Measurements from ENCODE around the gene RRP12.
"Not testable (repeated sequence)": the region's sequence is repeated elsewhere in the genome, so short reads cannot be mapped to it uniquely, and the experiment has no call there.

RRP12 gene

GRCh38 chr10:97407211-97407951, 6.2 kb upstream of the RRP12 start:
- Histone ChIP-seq H3K4me1 (ENCODE audit: control insufficient read depth, insufficient read depth, low read length) (no peaks in the 10 kb centered on the region; the same call in 1 of the 2 replicates), H3K27ac (ENCODE audit: low read depth, low read length) (no peak overlapping the region), H3K9ac (ENCODE audit: low read length) (no peak overlapping the region), H3K9me3 (ENCODE audit: control insufficient read depth, insufficient read depth, low read depth, low read length) (no peaks in the 10 kb centered on the region), H3K36me3 (ENCODE audit: control insufficient read depth, insufficient read depth, low read length) (no peaks in the 10 kb centered on the region), H3K27me3 (ENCODE audit: control insufficient read depth, insufficient read depth, low read length) (no peaks in the 10 kb centered on the region), H3K4me3 (ENCODE audit: low read depth, low read length) (peak overlapping the region; percentile 61)

- H3K27ac ChIP-seq (ENCODE audit: low read depth, low read length); H3K36me3 ChIP-seq (ENCODE audit: control insufficient read depth, insufficient read depth, low read length); H3K27me3 ChIP-seq (ENCODE audit: control insufficient read depth, insufficient read depth, low read length); H3K9me3 ChIP-seq (ENCODE audit: control insufficient read depth, insufficient read depth, low read depth, low read length); H3K9ac ChIP-seq (ENCODE audit: low read length); H3K4me1 ChIP-seq (ENCODE audit: control insufficient read depth, insufficient read depth, low read length); H3K4me3 ChIP-seq (ENCODE audit: low read depth, low read length): not testable (repeated sequence)
These were observed 5.3 kb upstream of the RRP12 start for GRCh38 chr10:97406483-97406882.

GRCh38 chr10:97406064-97406463, 4.9 kb upstream of the RRP12 start:
- Histone ChIP-seq H3K9ac (ENCODE audit: low read length) (no peak overlapping the region), H3K4me3 (ENCODE audit: low read depth, low read length) (no peak overlapping the region), H3K4me1 (ENCODE audit: control insufficient read depth, insufficient read depth, low read length) (no peaks in the 10 kb centered on the region; the same call in 1 of the 2 replicates)

GRCh38 chr10:97404044-97404443, 2.9 kb upstream of the RRP12 start:
- Histone ChIP-seq H3K4me1 (ENCODE audit: control insufficient read depth, insufficient read depth, low read length) (peaks cover 6% of the 10 kb centered on the region; the same call in 1 of the 2 replicates), H3K27me3 (ENCODE audit: control insufficient read depth, insufficient read depth, low read length) (no peaks in the 10 kb centered on the region), H3K27ac (ENCODE audit: low read depth, low read length) (no peak overlapping the region), H3K4me3 (ENCODE audit: low read depth, low read length) (no peak overlapping the region), H3K9me3 (ENCODE audit: control insufficient read depth, insufficient read depth, low read depth, low read length) (no peaks in the 10 kb centered on the region), H3K9ac (ENCODE audit: low read length) (no peak overlapping the region), H3K36me3 (ENCODE audit: control insufficient read depth, insufficient read depth, low read length) (peaks cover 2% of the 10 kb centered on the region; the same call in 1 of the 2 replicates)

More at GRCh38 chr10:97406064-97406463, 4.9 kb upstream of the RRP12 start:
- no peaks in the 10 kb centered on the region for H3K36me3 ChIP-seq (ENCODE audit: control insufficient read depth, insufficient read depth, low read length)
- no peaks in the 10 kb centered on the region for H3K27me3 ChIP-seq (ENCODE audit: control insufficient read depth, insufficient read depth, low read length)
- no peaks in the 10 kb centered on the region for H3K9me3 ChIP-seq (ENCODE audit: control insufficient read depth, insufficient read depth, low read depth, low read length)
- no peak overlapping the region for H3K27ac ChIP-seq (ENCODE audit: low read depth, low read length)

- H3K9ac ChIP-seq (ENCODE audit: low read length): no peak overlapping the region
- peak overlapping the region; percentile 74 for H3K4me3 ChIP-seq (ENCODE audit: low read depth, low read length)
- peaks cover 6% of the 10 kb centered on the region; the same call in 1 of the 2 replicates for H3K4me1 ChIP-seq (ENCODE audit: control insufficient read depth, insufficient read depth, low read length)
- H3K36me3 ChIP-seq (ENCODE audit: control insufficient read depth, insufficient read depth, low read length): peaks cover 11% of the 10 kb centered on the region
- no peaks in the 10 kb centered on the region for H3K9me3 ChIP-seq (ENCODE audit: control insufficient read depth, insufficient read depth, low read depth, low read length)
- H3K27ac ChIP-seq (ENCODE audit: low read depth, low read length): no peak overlapping the region
- no peaks in the 10 kb centered on the region for H3K27me3 ChIP-seq (ENCODE audit: control insufficient read depth, insufficient read depth, low read length)
These were observed 347 bp upstream of the RRP12 start for GRCh38 chr10:97401455-97401919.

GRCh38 chr10:97399843-97400545, 1.1 kb downstream of the RRP12 start:
- Histone ChIP-seq H3K36me3 (ENCODE audit: control insufficient read depth, insufficient read depth, low read length) (peaks cover 25% of the 10 kb centered on the region), H3K27me3 (ENCODE audit: control insufficient read depth, insufficient read depth, low read length) (no peaks in the 10 kb centered on the region), H3K4me3 (ENCODE audit: low read depth, low read length) (peak overlapping the region; percentile 74), H3K9me3 (ENCODE audit: control insufficient read depth, insufficient read depth, low read depth, low read length) (no peaks in the 10 kb centered on the region), H3K4me1 (ENCODE audit: control insufficient read depth, insufficient read depth, low read length) (peaks cover 6% of the 10 kb centered on the region; the same call in 1 of the 2 replicates), H3K27ac (ENCODE audit: low read depth, low read length) (no peak overlapping the region), H3K9ac (ENCODE audit: low read length) (peak overlapping the region; percentile 57)

- Histone ChIP-seq H3K4me3 (ENCODE audit: low read depth, low read length) (no peak overlapping the region), H3K9me3 (ENCODE audit: control insufficient read depth, insufficient read depth, low read depth, low read length) (no peaks in the 10 kb centered on the region), H3K27me3 (ENCODE audit: control insufficient read depth, insufficient read depth, low read length) (no peaks in the 10 kb centered on the region), H3K27ac (ENCODE audit: low read depth, low read length) (no peak overlapping the region), H3K4me1 (ENCODE audit: control insufficient read depth, insufficient read depth, low read length) (peaks cover 6% of the 10 kb centered on the region; the same call in 1 of the 2 replicates), H3K36me3 (ENCODE audit: control insufficient read depth, insufficient read depth, low read length) (peaks cover 53% of the 10 kb centered on the region), H3K9ac (ENCODE audit: low read length) (no peak overlapping the region)
These were observed 5.1 kb downstream of the RRP12 start for GRCh38 chr10:97396056-97396455.

- H3K27ac ChIP-seq (ENCODE audit: low read depth, low read length): no peak overlapping the region
- no peak overlapping the region for H3K4me3 ChIP-seq (ENCODE audit: low read depth, low read length)
- H3K27me3 ChIP-seq (ENCODE audit: control insufficient read depth, insufficient read depth, low read length): no peaks in the 10 kb centered on the region
- no peaks in the 10 kb centered on the region for H3K4me1 ChIP-seq (ENCODE audit: control insufficient read depth, insufficient read depth, low read length)
- no peak overlapping the region for H3K9ac ChIP-seq (ENCODE audit: low read length)
- H3K9me3 ChIP-seq (ENCODE audit: control insufficient read depth, insufficient read depth, low read depth, low read length): no peaks in the 10 kb centered on the region
- H3K36me3 ChIP-seq (ENCODE audit: control insufficient read depth, insufficient read depth, low read length): peaks cover 79% of the 10 kb centered on the region
These were observed 8.0 kb downstream of the RRP12 start for GRCh38 chr10:97393034-97393573.

GRCh38 chr10:97390091-97390490, 11.0 kb downstream of the RRP12 start:
- H3K36me3 ChIP-seq (ENCODE audit: control insufficient read depth, insufficient read depth, low read length): peaks cover 80% of the 10 kb centered on the region
- no peaks in the 10 kb centered on the region for H3K4me1 ChIP-seq (ENCODE audit: control insufficient read depth, insufficient read depth, low read length)
- no peak overlapping the region for H3K4me3 ChIP-seq (ENCODE audit: low read depth, low read length)
- no peaks in the 10 kb centered on the region for H3K27me3 ChIP-seq (ENCODE audit: control insufficient read depth, insufficient read depth, low read length)
- no peaks in the 10 kb centered on the region for H3K9me3 ChIP-seq (ENCODE audit: control insufficient read depth, insufficient read depth, low read depth, low read length)
- no peak overlapping the region for H3K27ac ChIP-seq (ENCODE audit: low read depth, low read length)
- no peak overlapping the region for H3K9ac ChIP-seq (ENCODE audit: low read length)

- Histone ChIP-seq H3K36me3 (ENCODE audit: control insufficient read depth, insufficient read depth, low read length) (peaks cover 81% of the 10 kb centered on the region), H3K9me3 (ENCODE audit: control insufficient read depth, insufficient read depth, low read depth, low read length) (no peaks in the 10 kb centered on the region), H3K27me3 (ENCODE audit: control insufficient read depth, insufficient read depth, low read length) (no peaks in the 10 kb centered on the region), H3K9ac (ENCODE audit: low read length) (no peak overlapping the region), H3K4me1 (ENCODE audit: control insufficient read depth, insufficient read depth, low read length) (no peaks in the 10 kb centered on the region), H3K4me3 (ENCODE audit: low read depth, low read length) (no peak overlapping the region), H3K27ac (ENCODE audit: low read depth, low read length) (no peak overlapping the region)
These were observed 13.0 kb downstream of the RRP12 start for GRCh38 chr10:97388152-97388551.

GRCh38 chr10:97385565-97385964, 15.6 kb downstream of the RRP12 start:
- H3K4me1 ChIP-seq (ENCODE audit: control insufficient read depth, insufficient read depth, low read length): no peaks in the 10 kb centered on the region
- H3K36me3 ChIP-seq (ENCODE audit: control insufficient read depth, insufficient read depth, low read length): peaks cover 83% of the 10 kb centered on the region
- no peak overlapping the region for H3K27ac ChIP-seq (ENCODE audit: low read depth, low read length)
- H3K9ac ChIP-seq (ENCODE audit: low read length): no peak overlapping the region
- no peaks in the 10 kb centered on the region for H3K9me3 ChIP-seq (ENCODE audit: control insufficient read depth, insufficient read depth, low read depth, low read length)
- no peaks in the 10 kb centered on the region for H3K27me3 ChIP-seq (ENCODE audit: control insufficient read depth, insufficient read depth, low read length)
- no peak overlapping the region for H3K4me3 ChIP-seq (ENCODE audit: low read depth, low read length)

Data from HUES6 (cell line).